KMS-11 (cell line): Measurements from ENCODE around the gene NPB.

Experiments used
- H2AFZ ChIP-seq: fragments of 200-600 bp; sonication (generic); 2 replicates; pipeline ENCODE4 v1.6.1; 2016; ENCODE audit warnings: antibody characterized with exemption, mixed run types, low read depth
- H3K27ac ChIP-seq: fragments of 200-600 bp; sonication (generic); 2 replicates; pipeline ENCODE4 v1.6.1; 2016; ENCODE audit warnings: mild to moderate bottlenecking, mixed run types
- H3K27me3 ChIP-seq: fragments of 200-600 bp; sonication (generic); 2 replicates; pipeline ENCODE4 v1.6.1; 2017; ENCODE audit warnings: mild to moderate bottlenecking, low read depth, mixed run types, moderate library complexity; ENCODE audit not compliant: insufficient read depth
- H3K36me3 ChIP-seq: fragments of 200-600 bp; sonication (generic); 2 replicates; pipeline ENCODE4 v1.6.1; 2017; ENCODE audit warnings: mild to moderate bottlenecking, mixed run types; ENCODE audit not compliant: insufficient read depth
- H3K4me1 ChIP-seq: fragments of 200-600 bp; sonication (generic); 2 replicates; pipeline ENCODE4 v1.6.1; 2016; ENCODE audit warnings: mild to moderate bottlenecking, low read depth, mixed run types; ENCODE audit not compliant: poor library complexity, severe bottlenecking
- H3K4me2 ChIP-seq: fragments of 200-600 bp; sonication (generic); 2 replicates; pipeline ENCODE4 v1.7.0; 2016; ENCODE audit warnings: mild to moderate bottlenecking, mixed run types
- H3K4me3 ChIP-seq: fragments of 200-600 bp; sonication (generic); IDR thresholded peaks from 2 replicates; pipeline ENCODE4 v1.6.1; 2017; ENCODE audit warnings: low read depth, low read length, mixed read lengths; ENCODE audit not compliant: insufficient read depth
- H3K79me2 ChIP-seq: fragments of 200-600 bp; sonication (generic); 2 replicates; pipeline ENCODE4 v1.6.1; 2016; ENCODE audit warnings: low read depth, mixed run types; ENCODE audit not compliant: insufficient read depth
- H3K9ac ChIP-seq: fragments of 200-600 bp; sonication (generic); 2 replicates; pipeline ENCODE4 v1.6.1; 2016; ENCODE audit warnings: mild to moderate bottlenecking, mixed run types
- H4K20me1 ChIP-seq: fragments of 200-600 bp; sonication (generic); 2 replicates; pipeline ENCODE4 v1.6.1; 2016; ENCODE audit warnings: mild to moderate bottlenecking, mixed run types; ENCODE audit not compliant: insufficient read depth
- CTCF ChIP-seq: fragments of 200-600 bp; sonication (generic); conservative IDR thresholded peaks from 2 replicates; pipeline ENCODE4 v1.6.1; 2017; ENCODE audit warnings: low read depth, mild to moderate bottlenecking, antibody characterized with exemption, low read length, moderate library complexity, mixed read lengths

The NPB gene

DNA sequence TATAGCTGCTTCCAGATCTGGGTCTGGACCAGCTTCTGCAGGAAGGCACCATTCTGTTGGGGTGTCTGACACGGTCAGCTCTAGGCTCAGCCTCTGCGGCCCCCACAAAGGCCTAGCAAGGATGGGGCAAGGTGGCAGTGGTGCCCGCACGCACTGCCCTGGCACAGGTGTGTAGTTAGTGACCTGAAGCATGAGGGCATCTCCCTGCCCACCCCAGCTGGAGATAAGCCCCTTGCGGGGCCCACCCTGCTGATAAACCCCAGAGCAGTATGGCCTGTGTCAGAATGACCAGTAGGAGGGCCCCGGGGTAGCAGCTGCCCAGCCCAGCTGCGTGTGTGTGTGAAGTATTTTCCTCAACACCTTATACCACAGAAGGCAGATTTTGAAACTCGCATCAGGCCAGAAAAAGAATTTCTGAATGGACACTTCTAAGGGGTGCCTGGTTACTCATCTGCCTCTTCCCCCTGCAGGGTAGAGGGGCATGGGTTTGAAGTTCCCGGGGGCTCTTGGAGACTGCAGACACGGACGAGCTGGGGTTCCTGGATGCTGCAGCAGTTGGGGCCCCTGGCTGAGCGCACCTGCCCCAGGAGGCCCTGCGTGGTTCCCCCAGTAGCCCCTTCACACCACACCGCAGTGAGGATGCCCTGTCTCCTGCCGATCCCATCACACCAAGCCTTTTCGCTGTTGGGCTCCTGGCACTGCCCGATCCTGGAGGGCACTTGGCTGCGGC is 35.4 kb upstream of the NPB start:
- Histone ChIP-seq H3K27ac (peak overlapping the region; percentile 12; the same call in 1 of the 2 replicates), H3K4me3 (no peak overlapping the region), H3K79me2 (peaks cover 52% of the 10 kb centered on the region), H3K4me2 (no peak overlapping the region), H2AFZ (no peak overlapping the region), H3K27me3 (no peaks in the 10 kb centered on the region), H3K36me3 (no peaks in the 10 kb centered on the region), H3K9ac (no peak overlapping the region), H4K20me1 (no peaks in the 10 kb centered on the region), H3K4me1 (peaks cover 57% of the 10 kb centered on the region)
- TF ChIP-seq CTCF, result no peak

DNA sequence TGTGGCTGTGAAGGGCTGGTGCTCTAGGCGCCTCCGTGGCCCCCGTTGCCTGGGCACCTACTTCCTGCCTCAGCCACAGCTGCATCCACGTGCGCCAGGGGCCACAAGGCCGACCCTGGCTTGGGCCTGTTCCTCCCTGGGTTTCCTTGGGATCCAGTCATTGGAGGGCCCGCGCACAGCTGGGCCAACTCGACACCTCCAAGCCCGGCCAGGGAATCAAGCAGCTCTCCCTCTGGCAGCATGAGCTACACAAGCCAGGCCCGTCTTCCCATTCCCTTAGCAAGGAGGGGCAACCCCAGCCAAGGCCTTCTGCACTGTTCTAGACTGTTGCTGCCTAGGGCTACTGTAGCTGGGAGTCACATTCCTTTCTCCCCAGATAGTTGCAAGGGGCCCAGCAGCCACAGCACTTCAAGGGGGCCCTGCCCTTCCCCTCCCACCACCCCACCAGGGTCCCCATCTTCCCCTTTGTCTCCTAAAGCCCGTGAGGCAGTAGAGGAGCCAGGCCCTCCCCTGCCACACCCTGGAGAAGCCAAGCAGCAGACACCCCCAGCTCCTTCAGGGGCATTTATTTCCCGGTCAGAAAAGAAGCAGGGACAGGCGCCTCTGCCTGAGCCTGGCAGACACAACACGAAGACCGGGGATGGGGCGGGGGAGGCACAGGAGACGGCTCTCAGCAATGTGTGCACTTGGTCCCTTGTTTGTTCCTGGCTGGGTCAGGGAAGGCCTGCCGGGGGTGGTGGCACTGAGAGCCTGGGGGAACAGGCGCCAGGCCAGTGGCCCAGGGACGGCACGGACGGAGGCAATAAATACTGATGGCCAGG is 34.7 kb upstream of the NPB start:
- no peak for TF ChIP-seq CTCF
- Histone ChIP-seq H3K36me3 (no peaks in the 10 kb centered on the region), H3K4me2 (no peak overlapping the region), H3K4me1 (peaks cover 58% of the 10 kb centered on the region), H3K9ac (no peak overlapping the region), H2AFZ (no peak overlapping the region), H3K27me3 (no peaks in the 10 kb centered on the region), H4K20me1 (no peaks in the 10 kb centered on the region), H3K4me3 (no peak overlapping the region), H3K79me2 (peaks cover 53% of the 10 kb centered on the region), H3K27ac (peak overlapping the region; percentile 39)

DNA sequence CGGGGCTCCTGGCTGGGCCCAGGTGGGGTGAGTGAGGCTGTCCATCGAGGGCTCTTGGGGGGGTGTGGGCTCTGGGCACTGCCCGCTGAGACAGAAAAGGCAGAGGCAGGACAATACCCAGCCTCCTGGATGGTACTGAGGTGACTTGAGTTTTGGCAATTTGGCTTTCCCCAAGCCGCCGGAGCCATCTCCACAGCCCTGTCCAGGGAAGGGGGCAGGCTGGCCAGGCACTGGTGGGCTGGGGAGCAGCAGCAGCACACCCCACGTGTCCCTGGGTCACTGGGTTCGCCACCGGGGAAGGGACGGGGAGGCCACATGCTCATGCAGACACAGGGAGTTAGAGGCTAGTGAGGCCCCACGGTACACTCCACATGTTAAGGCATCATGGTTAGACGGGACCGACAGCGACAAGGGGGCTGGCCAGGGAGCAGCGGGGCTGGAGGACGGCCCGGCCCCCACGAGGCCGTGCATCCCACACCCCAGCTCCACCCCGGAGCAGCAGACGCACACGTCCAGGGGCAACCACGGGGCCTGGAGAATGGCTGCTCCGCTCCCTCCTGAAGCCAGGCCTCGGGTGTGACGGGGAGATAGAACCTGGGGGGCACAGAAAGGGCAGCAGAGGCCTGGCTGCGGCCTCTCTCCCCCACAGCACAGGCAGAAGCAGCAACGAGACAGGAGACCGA is 33.9 kb upstream of the NPB start:
- Histone ChIP-seq H3K36me3 (no peaks in the 10 kb centered on the region), H3K27ac (peak overlapping the region; percentile 39; the same call in 1 of the 2 replicates), H2AFZ (no peak overlapping the region), H3K4me3 (no peak overlapping the region), H3K4me1 (peaks cover 58% of the 10 kb centered on the region), H3K79me2 (peaks cover 47% of the 10 kb centered on the region), H3K4me2 (no peak overlapping the region), H3K27me3 (no peaks in the 10 kb centered on the region), H3K9ac (no peak overlapping the region), H4K20me1 (no peaks in the 10 kb centered on the region)
- no peak for TF ChIP-seq CTCF

- H4K20me1 ChIP-seq, result no peaks in the 10 kb centered on the region
- H3K9ac ChIP-seq, result no peak overlapping the region
- H3K4me1 ChIP-seq, result peaks cover 55% of the 10 kb centered on the region
- H3K27ac ChIP-seq, result no peak overlapping the region
- no peak overlapping the region for H3K4me2 ChIP-seq
- no peaks in the 10 kb centered on the region for H3K27me3 ChIP-seq
- peaks cover 41% of the 10 kb centered on the region for H3K79me2 ChIP-seq
- no peak overlapping the region for H2AFZ ChIP-seq
- no peak for TF ChIP-seq CTCF
- no peak overlapping the region for H3K4me3 ChIP-seq
- H3K36me3 ChIP-seq, result no peaks in the 10 kb centered on the region
These were observed 33.3 kb upstream of the NPB start for GRCh38 chr17:81868674-81869220.
